ENCODE data around the gene DPY19L1.

DNA sequence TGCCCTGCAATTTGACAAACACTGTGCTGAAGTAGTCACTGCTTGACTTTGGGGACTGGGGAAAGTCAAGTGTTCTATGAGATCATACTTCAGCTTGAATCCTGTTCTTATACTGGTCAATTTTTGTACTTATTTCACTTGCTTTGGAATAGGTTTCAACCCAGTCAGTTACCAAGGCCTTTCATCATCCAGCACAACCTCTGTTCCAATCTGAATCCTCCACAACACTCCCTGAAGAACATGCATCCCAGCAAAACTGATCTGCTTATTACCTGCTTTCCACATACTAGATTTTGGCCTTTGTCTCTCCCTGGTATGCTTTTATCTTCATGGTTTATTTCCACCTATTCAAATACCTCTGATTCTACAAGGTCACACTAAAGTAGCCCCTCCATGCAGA lies 29.5 kb downstream of the DPY19L1 start:
- TF ChIP-seq JUND (IDR thresholded peaks at IDR 0.05) (no peak), ZNF274 (IDR thresholded peaks at IDR 0.05; ENCODE audit: low read depth, low read length) (no peak), EZH2 (IDR thresholded peaks at IDR 0.05) (no peak), POLR2AphosphoS5 (IDR thresholded peaks at IDR 0.05; ENCODE audit: low read depth, low read length) (no peak)
- TF ChIP-seq, protein P1, sequence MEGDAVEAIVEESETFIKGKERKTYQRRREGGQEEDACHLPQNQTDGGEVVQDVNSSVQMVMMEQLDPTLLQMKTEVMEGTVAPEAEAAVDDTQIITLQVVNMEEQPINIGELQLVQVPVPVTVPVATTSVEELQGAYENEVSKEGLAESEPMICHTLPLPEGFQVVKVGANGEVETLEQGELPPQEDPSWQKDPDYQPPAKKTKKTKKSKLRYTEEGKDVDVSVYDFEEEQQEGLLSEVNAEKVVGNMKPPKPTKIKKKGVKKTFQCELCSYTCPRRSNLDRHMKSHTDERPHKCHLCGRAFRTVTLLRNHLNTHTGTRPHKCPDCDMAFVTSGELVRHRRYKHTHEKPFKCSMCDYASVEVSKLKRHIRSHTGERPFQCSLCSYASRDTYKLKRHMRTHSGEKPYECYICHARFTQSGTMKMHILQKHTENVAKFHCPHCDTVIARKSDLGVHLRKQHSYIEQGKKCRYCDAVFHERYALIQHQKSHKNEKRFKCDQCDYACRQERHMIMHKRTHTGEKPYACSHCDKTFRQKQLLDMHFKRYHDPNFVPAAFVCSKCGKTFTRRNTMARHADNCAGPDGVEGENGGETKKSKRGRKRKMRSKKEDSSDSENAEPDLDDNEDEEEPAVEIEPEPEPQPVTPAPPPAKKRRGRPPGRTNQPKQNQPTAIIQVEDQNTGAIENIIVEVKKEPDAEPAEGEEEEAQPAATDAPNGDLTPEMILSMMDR (IDR thresholded peaks at IDR 0.05 in 2 of 3, conservative IDR thresholded peaks at IDR 0.05 in 1 of 3; ENCODE audit: borderline replicate concordance in 1 of 3, insufficient read depth in 1 of 3, low read depth in 2 of 3, low read length in 2 of 3), result no peak
- TF ChIP-seq, protein P2, sequence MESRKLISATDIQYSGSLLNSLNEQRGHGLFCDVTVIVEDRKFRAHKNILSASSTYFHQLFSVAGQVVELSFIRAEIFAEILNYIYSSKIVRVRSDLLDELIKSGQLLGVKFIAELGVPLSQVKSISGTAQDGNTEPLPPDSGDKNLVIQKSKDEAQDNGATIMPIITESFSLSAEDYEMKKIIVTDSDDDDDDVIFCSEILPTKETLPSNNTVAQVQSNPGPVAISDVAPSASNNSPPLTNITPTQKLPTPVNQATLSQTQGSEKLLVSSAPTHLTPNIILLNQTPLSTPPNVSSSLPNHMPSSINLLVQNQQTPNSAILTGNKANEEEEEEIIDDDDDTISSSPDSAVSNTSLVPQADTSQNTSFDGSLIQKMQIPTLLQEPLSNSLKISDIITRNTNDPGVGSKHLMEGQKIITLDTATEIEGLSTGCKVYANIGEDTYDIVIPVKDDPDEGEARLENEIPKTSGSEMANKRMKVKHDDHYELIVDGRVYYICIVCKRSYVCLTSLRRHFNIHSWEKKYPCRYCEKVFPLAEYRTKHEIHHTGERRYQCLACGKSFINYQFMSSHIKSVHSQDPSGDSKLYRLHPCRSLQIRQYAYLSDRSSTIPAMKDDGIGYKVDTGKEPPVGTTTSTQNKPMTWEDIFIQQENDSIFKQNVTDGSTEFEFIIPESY (IDR thresholded peaks at IDR 0.05; ENCODE audit: extremely low read depth, insufficient replicate concordance, low read length), result no peak
- TF ChIP-seq, protein P3, sequence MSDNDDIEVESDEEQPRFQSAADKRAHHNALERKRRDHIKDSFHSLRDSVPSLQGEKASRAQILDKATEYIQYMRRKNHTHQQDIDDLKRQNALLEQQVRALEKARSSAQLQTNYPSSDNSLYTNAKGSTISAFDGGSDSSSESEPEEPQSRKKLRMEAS (IDR thresholded peaks at IDR 0.05), result no peak
- TF ChIP-seq, protein P4, sequence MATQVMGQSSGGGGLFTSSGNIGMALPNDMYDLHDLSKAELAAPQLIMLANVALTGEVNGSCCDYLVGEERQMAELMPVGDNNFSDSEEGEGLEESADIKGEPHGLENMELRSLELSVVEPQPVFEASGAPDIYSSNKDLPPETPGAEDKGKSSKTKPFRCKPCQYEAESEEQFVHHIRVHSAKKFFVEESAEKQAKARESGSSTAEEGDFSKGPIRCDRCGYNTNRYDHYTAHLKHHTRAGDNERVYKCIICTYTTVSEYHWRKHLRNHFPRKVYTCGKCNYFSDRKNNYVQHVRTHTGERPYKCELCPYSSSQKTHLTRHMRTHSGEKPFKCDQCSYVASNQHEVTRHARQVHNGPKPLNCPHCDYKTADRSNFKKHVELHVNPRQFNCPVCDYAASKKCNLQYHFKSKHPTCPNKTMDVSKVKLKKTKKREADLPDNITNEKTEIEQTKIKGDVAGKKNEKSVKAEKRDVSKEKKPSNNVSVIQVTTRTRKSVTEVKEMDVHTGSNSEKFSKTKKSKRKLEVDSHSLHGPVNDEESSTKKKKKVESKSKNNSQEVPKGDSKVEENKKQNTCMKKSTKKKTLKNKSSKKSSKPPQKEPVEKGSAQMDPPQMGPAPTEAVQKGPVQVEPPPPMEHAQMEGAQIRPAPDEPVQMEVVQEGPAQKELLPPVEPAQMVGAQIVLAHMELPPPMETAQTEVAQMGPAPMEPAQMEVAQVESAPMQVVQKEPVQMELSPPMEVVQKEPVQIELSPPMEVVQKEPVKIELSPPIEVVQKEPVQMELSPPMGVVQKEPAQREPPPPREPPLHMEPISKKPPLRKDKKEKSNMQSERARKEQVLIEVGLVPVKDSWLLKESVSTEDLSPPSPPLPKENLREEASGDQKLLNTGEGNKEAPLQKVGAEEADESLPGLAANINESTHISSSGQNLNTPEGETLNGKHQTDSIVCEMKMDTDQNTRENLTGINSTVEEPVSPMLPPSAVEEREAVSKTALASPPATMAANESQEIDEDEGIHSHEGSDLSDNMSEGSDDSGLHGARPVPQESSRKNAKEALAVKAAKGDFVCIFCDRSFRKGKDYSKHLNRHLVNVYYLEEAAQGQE (IDR thresholded peaks at IDR 0.05; ENCODE audit: low read depth), result no peak

All from HCT116 (cell line).